Measurements from ENCODE around the gene IGF2BP2.

DNA sequence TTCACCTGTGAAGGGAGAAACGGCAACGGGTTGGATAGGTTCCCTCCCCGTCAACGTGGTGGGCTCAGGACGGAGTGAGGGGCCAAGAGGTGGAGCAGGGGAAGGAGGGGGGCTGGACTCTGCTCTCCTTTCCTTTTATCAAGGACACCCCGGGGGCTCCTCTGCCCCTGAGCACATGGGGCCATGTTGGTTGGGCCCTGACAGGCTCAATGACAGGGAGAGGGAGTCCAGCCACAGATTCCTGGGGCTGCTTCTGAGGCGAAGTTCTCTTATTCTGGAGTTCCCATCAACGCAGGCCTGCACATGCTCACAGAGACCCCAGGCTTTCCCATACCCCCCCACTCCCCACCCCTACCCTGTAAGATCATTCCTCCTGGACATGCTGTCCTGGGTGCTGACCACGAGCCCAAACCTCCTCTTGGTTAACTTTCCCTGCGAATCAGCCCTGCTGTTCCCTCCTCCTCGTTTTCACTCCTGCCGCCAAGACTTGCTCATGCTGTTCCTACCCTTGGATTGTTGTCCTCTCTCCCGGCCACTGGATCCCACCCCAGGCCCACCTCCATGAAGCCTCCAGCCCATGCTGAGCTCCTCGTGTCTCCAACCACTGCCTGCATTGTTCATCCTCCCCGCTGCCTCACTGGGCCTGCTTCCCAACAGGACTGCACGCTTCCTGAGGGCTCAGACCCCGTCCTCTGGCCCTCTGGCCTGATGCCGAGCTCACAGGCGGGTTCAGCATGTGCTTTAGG is 177.5 kb downstream of the IGF2BP2 start:
- TF ChIP-seq, protein P1, sequence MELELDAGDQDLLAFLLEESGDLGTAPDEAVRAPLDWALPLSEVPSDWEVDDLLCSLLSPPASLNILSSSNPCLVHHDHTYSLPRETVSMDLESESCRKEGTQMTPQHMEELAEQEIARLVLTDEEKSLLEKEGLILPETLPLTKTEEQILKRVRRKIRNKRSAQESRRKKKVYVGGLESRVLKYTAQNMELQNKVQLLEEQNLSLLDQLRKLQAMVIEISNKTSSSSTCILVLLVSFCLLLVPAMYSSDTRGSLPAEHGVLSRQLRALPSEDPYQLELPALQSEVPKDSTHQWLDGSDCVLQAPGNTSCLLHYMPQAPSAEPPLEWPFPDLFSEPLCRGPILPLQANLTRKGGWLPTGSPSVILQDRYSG (CRISPR knock-in tag; IDR thresholded peaks at IDR 0.05), result no peak
- TF ChIP-seq CCDC6 (CRISPR knock-in tag; IDR thresholded peaks at IDR 0.05) (no peak), ZNF3 (CRISPR knock-in tag; IDR thresholded peaks at IDR 0.05) (no peak), POLR2AphosphoS5 (IDR thresholded peaks at IDR 0.05; ENCODE audit: low read depth, low read length) (no peak), TAF1 (CRISPR knock-in tag; IDR thresholded peaks at IDR 0.05) (no peak), ZNF251 (CRISPR knock-in tag; IDR thresholded peaks at IDR 0.05) (no peak), ZBTB21 (CRISPR knock-in tag; IDR thresholded peaks at IDR 0.05) (no peak), RNF2 (conservative IDR thresholded peaks at IDR 0.05; ENCODE audit: low read depth) (no peak), RAD21 (CRISPR knock-in tag; IDR thresholded peaks at IDR 0.05) (no peak), MBNL3 (CRISPR knock-in tag; conservative IDR thresholded peaks at IDR 0.05) (no peak), SRSF9 (IDR thresholded peaks at IDR 0.05; ENCODE audit: borderline replicate concordance, insufficient read depth, low read depth, low read length, poor library complexity, severe bottlenecking) (no peak), ZBTB1 (CRISPR knock-in tag; IDR thresholded peaks at IDR 0.05; ENCODE audit: borderline replicate concordance) (no peak), MYNN (CRISPR knock-in tag; IDR thresholded peaks at IDR 0.05; ENCODE audit: low read depth) (no peak)
- TF ChIP-seq, protein P2, sequence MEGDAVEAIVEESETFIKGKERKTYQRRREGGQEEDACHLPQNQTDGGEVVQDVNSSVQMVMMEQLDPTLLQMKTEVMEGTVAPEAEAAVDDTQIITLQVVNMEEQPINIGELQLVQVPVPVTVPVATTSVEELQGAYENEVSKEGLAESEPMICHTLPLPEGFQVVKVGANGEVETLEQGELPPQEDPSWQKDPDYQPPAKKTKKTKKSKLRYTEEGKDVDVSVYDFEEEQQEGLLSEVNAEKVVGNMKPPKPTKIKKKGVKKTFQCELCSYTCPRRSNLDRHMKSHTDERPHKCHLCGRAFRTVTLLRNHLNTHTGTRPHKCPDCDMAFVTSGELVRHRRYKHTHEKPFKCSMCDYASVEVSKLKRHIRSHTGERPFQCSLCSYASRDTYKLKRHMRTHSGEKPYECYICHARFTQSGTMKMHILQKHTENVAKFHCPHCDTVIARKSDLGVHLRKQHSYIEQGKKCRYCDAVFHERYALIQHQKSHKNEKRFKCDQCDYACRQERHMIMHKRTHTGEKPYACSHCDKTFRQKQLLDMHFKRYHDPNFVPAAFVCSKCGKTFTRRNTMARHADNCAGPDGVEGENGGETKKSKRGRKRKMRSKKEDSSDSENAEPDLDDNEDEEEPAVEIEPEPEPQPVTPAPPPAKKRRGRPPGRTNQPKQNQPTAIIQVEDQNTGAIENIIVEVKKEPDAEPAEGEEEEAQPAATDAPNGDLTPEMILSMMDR (CRISPR knock-in tag; IDR thresholded peaks at IDR 0.05), result no peak
